Central memory CD4-positive, alpha-beta T cell (primary cell): ENCODE results near the gene HHATL.
"Not testable (repeated sequence)": the region's sequence is repeated elsewhere in the genome, so short reads cannot be mapped to it uniquely, and the experiment has no call there.

Source experiments
- DNase-seq: peaks from one replicate; pipeline ENCODE4 v3.0.0; 2022

Gene HHATL

GRCh38 chr3:42733501-42734262 lies 31.1 kb upstream of the HHATL start:
- no peak for DNase-seq

DNA sequence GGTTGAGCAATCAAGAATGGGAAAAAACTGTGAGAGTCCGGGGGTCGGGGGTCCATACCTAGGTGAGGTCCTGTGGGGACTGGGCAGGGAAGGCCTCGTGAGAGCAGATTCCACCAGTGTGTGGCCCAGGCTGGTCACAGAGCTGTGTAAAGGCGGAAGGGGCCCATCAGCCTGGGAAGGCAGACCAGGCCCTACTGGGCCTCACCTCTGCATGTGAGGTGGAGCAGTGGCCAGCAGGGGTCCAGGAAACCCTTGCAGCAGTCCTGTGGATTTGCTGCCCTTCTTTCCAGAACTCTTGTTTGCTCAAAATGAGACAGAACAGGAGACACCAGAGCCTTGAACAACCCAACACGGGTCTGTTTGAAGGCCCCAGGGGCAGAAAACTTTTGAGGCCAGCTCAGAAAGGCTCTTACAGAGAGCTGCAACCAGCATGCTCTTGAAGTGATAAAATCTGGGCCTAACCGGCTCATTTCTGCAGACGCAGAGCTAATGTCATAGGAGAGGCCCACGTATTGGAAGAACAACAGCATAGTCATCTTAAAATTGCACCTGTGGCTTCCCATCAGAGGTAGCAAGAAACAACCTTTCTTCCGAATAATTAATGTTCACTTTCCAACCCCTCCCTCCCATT lies 30.3 kb upstream of the HHATL start:
- DNase-seq: no peak

DNA sequence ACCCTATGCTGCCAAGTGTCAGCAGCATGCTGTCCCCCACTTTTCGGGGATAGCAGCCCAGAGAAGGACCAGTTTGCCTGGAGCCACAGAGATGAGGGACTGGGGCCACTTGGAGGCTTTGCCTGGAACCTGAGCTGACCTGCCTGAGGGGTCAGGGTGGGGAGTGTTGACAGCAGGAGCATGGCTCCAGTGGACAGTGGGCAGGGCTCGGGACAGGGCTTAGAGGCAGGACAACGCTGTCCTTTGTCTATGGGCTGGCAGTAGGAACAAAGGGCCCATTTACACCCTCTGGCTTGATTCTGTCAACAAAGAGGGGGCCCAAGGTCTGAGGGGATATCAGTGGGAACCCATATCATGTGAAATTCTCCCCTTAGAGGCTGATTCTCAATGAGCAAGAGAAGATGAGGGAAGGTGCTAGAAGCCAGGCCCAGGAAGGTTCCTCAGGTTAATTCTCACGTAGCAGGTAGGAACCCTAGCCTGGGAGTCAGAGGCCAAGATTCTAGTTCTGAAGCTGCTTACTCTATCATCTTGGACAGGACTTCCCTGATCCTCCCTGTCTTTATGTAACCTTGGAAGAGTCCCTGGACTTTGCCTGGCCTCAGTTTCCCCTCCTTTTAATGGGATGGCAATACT lies 29.7 kb upstream of the HHATL start:
- DNase-seq: no peak

- DNase-seq: no peak
These were observed 29.0 kb upstream of the HHATL start for GRCh38 chr3:42731476-42732195.

DNA sequence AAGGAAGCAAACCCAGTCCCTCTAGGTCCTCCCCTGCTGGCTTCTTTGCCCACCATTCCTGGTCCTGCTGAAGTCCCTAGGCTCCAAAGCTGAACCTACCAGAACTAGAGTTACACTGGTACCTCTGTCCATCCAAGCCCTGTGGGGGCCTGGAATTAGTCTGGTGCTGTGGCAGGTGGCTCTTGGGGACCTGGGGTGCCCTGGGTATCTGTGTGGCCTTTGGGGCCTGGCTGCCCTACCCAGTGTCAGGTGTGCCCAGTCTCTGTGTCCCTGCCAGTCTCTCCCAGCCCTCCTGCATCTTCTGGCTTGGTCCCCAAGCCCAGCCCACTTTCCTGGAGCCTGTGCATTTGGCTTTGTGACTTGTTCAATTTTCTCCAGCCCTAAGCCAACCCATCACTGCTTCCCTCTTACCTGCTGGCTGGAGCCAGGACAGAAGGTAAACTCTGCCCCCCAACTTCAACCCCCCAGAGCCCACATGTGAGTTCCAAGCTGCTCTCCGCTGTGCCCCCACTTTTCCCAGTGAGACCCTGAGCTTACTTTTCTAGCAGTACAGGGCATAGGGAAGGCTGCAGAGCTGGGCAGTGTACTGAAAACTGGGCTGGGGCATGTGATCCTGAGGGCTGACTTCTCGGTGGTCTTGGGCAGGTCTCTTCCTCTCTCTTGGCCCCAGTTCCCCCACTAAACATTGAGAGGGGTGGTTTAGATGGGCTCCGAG lies 28.3 kb upstream of the HHATL start:
- no peak for DNase-seq

- DNase-seq: no peak
These were observed 27.7 kb upstream of the HHATL start for GRCh38 chr3:42730294-42730693.

GRCh38 chr3:42729404-42730145 lies 27.0 kb upstream of the HHATL start:
- no peak for DNase-seq

- no peak for DNase-seq
These were observed 26.2 kb upstream of the HHATL start for GRCh38 chr3:42728668-42729364.

DNA sequence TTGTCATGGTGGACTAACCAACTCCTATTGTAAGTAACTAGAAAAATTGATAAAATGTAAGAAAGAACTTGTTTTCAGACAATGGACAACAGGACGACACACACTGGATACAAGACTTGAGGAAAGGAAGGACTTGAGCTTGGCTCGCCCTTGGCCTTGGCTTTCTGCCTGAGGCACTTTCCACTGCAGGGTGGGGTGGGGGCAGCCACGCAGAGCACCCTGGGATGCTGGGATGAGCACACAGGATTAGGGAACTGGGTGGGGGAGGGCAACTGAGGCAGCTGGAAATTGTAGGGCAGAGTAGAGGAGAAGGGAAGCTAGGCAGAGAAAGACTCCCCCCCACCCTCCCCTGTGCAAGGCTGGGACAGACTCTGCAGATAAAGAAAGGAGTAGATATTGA lies 25.5 kb upstream of the HHATL start:
- DNase-seq: no peak

DNA sequence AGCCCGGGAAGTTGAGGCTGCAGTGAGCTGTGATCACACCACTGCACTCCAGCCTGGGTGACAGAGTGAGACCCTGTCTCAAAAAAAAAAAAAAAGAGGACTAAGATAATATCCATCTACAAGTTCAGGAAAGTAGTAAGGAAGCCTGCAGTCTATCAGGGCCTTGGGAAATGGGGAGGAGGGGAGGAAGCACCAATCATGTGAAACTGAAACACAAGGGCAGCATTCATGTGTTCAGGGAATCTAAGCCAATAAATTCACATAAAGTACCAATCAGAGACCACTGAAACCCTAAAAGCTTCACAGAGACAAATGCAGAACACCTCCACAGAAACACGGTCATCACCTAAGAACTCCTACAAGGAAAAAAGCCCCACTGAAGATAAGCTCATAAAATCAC lies 22.9 kb upstream of the HHATL start:
- DNase-seq: no peak

- DNase-seq: no peak
These were observed 20.6 kb upstream of the HHATL start for GRCh38 chr3:42723219-42723618.

DNA sequence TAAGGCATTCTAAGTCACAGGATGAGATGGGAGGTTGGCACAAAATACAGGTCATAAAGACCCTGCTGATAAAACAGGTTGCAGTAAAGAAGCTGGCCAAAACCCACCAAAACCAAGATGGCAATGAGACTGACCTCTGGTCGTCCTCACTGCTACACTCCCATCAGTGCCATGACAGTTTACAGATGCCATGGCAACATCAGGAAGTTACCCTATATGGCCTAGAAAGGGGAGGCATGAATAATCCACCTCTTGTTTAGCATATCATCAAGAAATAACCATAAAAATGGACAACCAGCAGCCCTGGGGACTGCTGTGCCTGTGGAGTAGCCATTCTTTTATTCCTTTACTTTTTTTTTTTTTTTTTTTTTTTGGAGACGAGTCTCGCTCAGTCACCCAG lies 19.8 kb upstream of the HHATL start:
- DNase-seq: not testable (repeated sequence)

DNA sequence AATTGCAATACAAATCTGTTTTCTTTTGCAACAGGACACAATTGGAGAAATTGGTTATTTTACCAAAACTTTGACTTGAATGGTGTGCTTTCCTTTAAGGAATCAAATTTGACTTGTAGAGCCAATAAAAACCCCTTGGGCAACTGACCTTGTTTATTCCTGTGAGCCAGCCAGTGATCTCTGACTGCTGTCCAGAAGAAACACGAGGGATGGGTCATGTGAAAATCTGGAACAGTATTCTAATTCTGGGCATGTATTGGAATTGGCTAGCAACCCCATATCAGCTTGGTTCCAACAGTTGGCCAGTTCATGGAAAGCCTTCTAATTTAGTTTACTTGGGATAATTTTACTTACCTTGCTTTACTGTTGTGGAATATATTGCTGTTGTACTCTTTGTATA lies 19.1 kb upstream of the HHATL start:
- no peak for DNase-seq

DNA sequence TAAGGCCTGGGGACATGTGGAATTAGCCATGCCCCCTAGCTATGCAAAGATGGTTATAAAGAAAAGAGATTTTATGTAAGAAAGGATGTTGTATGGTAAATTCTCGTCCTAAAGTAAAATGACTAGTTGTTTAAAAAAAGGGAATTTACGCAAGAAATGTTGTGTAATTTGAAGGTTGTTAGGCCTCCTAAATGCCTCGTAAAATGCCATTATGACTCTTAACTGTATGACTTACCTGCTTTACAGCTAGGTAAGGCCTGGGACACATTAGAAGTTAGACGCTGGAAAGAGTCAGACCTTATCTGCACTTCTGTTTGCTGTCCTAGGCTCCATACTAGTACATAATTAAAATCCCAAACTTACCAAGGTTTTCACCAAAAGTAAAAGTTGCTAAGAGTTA lies 17.5 kb upstream of the HHATL start:
- no peak for DNase-seq

- DNase-seq: no peak
These were observed 16.4 kb upstream of the HHATL start for GRCh38 chr3:42719002-42719401.

DNA sequence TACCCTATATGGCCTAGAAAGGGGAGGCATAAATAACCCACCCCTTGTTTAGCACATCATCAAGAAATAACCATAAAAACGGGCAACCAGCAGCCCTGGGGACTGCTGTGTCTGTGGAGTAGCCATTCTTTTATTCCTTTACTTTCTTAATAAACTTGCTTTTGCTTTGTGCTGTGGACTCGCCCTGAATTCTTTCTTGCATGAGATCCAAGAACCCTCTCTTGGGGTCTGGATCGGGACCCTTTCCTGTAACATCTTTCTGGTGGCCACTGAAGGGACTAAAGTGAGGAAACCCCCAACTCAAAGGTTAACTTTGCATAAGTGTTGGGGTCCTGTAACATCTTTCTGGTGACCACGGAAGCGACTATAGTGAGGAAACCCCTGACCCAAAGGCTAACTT lies 15.7 kb upstream of the HHATL start:
- DNase-seq: no peak

DNA sequence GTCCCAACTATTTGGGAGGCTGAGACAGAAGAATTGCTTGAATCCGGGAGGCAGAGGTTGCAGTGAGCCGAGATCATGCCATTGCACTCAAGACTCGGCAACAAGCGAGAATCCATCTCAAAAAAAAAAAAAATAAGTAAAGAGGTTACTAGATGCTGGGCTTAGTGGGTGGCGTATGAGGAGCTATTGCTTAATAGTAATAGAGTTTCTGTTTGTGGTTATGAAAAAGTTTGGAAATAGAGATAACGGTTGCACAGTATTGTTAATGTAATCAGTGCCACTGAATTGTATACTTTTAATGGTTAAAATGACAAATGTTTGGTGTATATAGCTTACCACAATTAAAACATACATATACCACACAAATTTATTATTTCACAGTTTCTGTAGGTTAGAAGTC lies 14.7 kb upstream of the HHATL start:
- no peak for DNase-seq

GRCh38 chr3:42714171-42714852 lies 11.7 kb upstream of the HHATL start:
- no peak for DNase-seq

GRCh38 chr3:42713747-42714146 lies 11.1 kb upstream of the HHATL start:
- no peak for DNase-seq

- DNase-seq: no peak
These were observed 10.2 kb upstream of the HHATL start for GRCh38 chr3:42712688-42713372.

DNA sequence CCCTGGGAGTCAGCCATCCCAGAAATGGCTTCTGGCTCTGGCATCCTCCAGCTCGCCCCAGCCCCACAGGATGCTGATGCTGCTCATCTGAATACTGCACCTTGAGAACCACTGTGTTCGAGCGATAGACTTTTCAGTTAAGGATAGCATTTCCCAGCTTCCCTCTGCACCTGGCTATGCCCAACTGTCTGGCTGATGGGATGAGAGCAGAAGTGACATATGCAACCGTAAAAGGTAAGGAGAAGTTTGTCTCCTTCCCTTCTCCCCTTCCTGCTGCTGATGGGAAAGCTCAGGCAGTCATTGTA lies 9.7 kb upstream of the HHATL start:
- no peak for DNase-seq
